Loucy (cell line): ENCODE data around the gene FRAS1.
A peak's percentile ranks its signal among the peaks of the same experiment; 100 is the strongest.

ENCODE experiments used
- H2AFZ ChIP-seq: fragments of 200-600 bp; sonication (generic); 2 replicates; pipeline ENCODE4 v1.6.0; 2016; ENCODE audit warnings: antibody characterized with exemption, mild to moderate bottlenecking, low read length, moderate library complexity
- H3F3A ChIP-seq: fragments of 200-600 bp; 2 replicates; pipeline ENCODE4 v1.6.0; 2016; ENCODE audit warnings: antibody characterized with exemption, low read depth, mild to moderate bottlenecking
- H3K27me3 ChIP-seq: fragments of 200-600 bp; sonication (generic); 2 replicates; pipeline ENCODE4 v1.6.1; 2014; ENCODE audit warnings: low read length, mild to moderate bottlenecking; ENCODE audit not compliant: insufficient read depth, poor library complexity, severe bottlenecking
- H3K36me3 ChIP-seq: fragments of 200-600 bp; sonication (generic); 2 replicates; pipeline ENCODE4 v1.6.1; 2016; ENCODE audit warnings: low read length; ENCODE audit not compliant: insufficient read depth
- H3K4me1 ChIP-seq: fragments of 200-600 bp; sonication (generic); 2 replicates; pipeline ENCODE4 v1.5.1; 2014; ENCODE audit warnings: low read length, mild to moderate bottlenecking; ENCODE audit not compliant: insufficient read depth, poor library complexity, severe bottlenecking
- H3K4me2 ChIP-seq: fragments of 200-600 bp; sonication (generic); 2 replicates; pipeline ENCODE4 v1.6.0; 2014; ENCODE audit warnings: antibody characterized with exemption, low read length, low read depth, mild to moderate bottlenecking; ENCODE audit not compliant: poor library complexity, severe bottlenecking
- H3K4me3 ChIP-seq: fragments of 200-600 bp; sonication (generic); 2 replicates; pipeline ENCODE4 v1.5.1; 2014; ENCODE audit warnings: low read length, mild to moderate bottlenecking, mixed read lengths; ENCODE audit not compliant: poor library complexity, severe bottlenecking
- H3K79me2 ChIP-seq: fragments of 200-600 bp; sonication (generic); 2 replicates; pipeline ENCODE4 v1.6.1; 2014; ENCODE audit warnings: low read length; ENCODE audit not compliant: insufficient read depth
- H3K9ac ChIP-seq: fragments of 200-600 bp; sonication (generic); 2 replicates; pipeline ENCODE4 v1.6.0; 2014; ENCODE audit warnings: mild to moderate bottlenecking, low read depth, low read length, moderate library complexity; ENCODE audit not compliant: poor library complexity, severe bottlenecking
- H3K9me2 ChIP-seq: fragments of 200-600 bp; sonication (generic); replicated peaks from 2 replicates; pipeline ENCODE4 v1.6.1; 2016; ENCODE audit warnings: low read depth, low read length, mixed read lengths
- H3K9me3 ChIP-seq: fragments of 200-600 bp; sonication (generic); 2 replicates; pipeline ENCODE4 v1.6.1; 2014; ENCODE audit warnings: mild to moderate bottlenecking, antibody characterized with exemption, low read length, low read depth; ENCODE audit not compliant: insufficient read depth
- H4K20me1 ChIP-seq: fragments of 200-600 bp; sonication (generic); 2 replicates; pipeline ENCODE4 v1.6.0; 2014; ENCODE audit warnings: antibody characterized with exemption, low read length, mild to moderate bottlenecking; ENCODE audit not compliant: insufficient read depth, poor library complexity, severe bottlenecking
- CTCF ChIP-seq: fragments of 200-600 bp; sonication (generic); conservative IDR thresholded peaks from 2 replicates; pipeline ENCODE4 v1.5.1; 2014; ENCODE audit warnings: mild to moderate bottlenecking, antibody characterized with exemption, low read length
- EZH2phosphoT487 ChIP-seq: fragments of 200-600 bp; IDR thresholded peaks from 2 replicates; pipeline ENCODE4 v1.6.1; 2018; ENCODE audit warnings: antibody characterized with exemption, mild to moderate bottlenecking, moderate library complexity, borderline replicate concordance

The FRAS1 gene

GRCh38 chr4:78022517-78022916 is 34.6 kb upstream of the FRAS1 start:
- Histone ChIP-seq H3F3A (no peaks in the 10 kb centered on the region), H3K9ac (no peak overlapping the region), H3K27me3 (no peaks in the 10 kb centered on the region), H3K4me2 (no peak overlapping the region), H3K79me2 (no peaks in the 10 kb centered on the region), H3K9me2 (no peaks in the 10 kb centered on the region), H3K4me3 (no peak overlapping the region), H3K9me3 (no peaks in the 10 kb centered on the region), H3K36me3 (no peaks in the 10 kb centered on the region), H2AFZ (peak overlapping the region; percentile 36; the same call in 1 of the 2 replicates), H3K4me1 (no peaks in the 10 kb centered on the region), H4K20me1 (no peaks in the 10 kb centered on the region)
- TF ChIP-seq EZH2phosphoT487 (no peak), CTCF (0 out of 2 replicates have a peak, but pooled peaks have one; percentile 21)

GRCh38 chr4:78024085-78024484 is 33.0 kb upstream of the FRAS1 start:
- H3K9ac ChIP-seq, result no peak overlapping the region
- H3K4me1 ChIP-seq, result no peaks in the 10 kb centered on the region
- H3K79me2 ChIP-seq, result no peaks in the 10 kb centered on the region
- no peaks in the 10 kb centered on the region for H3K27me3 ChIP-seq
- H4K20me1 ChIP-seq, result no peaks in the 10 kb centered on the region
- H3K9me3 ChIP-seq, result no peaks in the 10 kb centered on the region
- TF ChIP-seq EZH2phosphoT487 (no peak), CTCF (no peak)
- no peaks in the 10 kb centered on the region for H3K9me2 ChIP-seq
- no peak overlapping the region for H3K4me3 ChIP-seq
- H3K36me3 ChIP-seq, result no peaks in the 10 kb centered on the region
- H3K4me2 ChIP-seq, result no peak overlapping the region
- H3F3A ChIP-seq, result no peaks in the 10 kb centered on the region
- H2AFZ ChIP-seq, result peak overlapping the region; percentile 6; the same call in 1 of the 2 replicates

GRCh38 chr4:78024576-78025091 is 32.5 kb upstream of the FRAS1 start:
- Histone ChIP-seq H3K4me2 (no peak overlapping the region), H3K79me2 (no peaks in the 10 kb centered on the region), H3K4me3 (no peak overlapping the region), H3K36me3 (no peaks in the 10 kb centered on the region), H3K9me3 (no peaks in the 10 kb centered on the region), H3K27me3 (no peaks in the 10 kb centered on the region), H3F3A (no peaks in the 10 kb centered on the region), H4K20me1 (no peaks in the 10 kb centered on the region), H3K4me1 (no peaks in the 10 kb centered on the region), H3K9me2 (no peaks in the 10 kb centered on the region), H2AFZ (0 out of 2 replicates have a peak overlapping the region, but pooled peaks have one; percentile 6), H3K9ac (no peak overlapping the region)
- TF ChIP-seq CTCF, result no peak
- TF ChIP-seq EZH2phosphoT487, result no peak
